AG09319 (cell line): Measurements from ENCODE around the gene RPS24.

ENCODE experiments used
- DNase-seq: peaks from one replicate; pipeline ENCODE4 v3.0.0-alpha.2; 2010; ENCODE audit warnings: low read depth; ENCODE audit errors: extremely low read depth
- CTCF ChIP-seq: IDR thresholded peaks from 2 replicates; pipeline ENCODE4 v1.5.1; 2011; ENCODE audit warnings: low read depth, mild to moderate bottlenecking, inconsistent platforms, low read length, moderate library complexity

The RPS24 gene

GRCh38 chr10:78038105-78038504, 4.4 kb downstream of the RPS24 start:
- no peak for TF ChIP-seq CTCF
- DNase-seq = no peak

GRCh38 chr10:78038791-78039547, 5.3 kb downstream of the RPS24 start:
- DNase-seq = no peak
- no peak for TF ChIP-seq CTCF

DNA sequence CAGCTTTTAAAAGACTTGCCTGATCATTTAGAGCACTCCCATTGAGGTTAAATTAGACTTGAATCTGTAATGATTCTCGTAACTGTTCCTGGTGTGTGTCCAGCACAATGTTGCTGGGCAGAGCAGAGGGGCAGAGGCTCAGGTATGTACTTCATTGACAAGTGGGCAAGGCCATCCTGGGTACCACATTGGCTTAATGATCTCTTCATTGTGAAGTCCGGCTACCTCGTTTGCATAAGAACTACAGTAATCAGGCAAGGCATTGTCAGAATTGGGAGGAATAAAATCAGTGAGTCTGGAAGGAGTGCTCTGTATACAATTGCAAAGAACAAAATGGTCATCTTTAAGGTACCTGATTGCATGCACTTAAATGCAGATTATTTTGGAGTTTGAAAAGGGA, 6.1 kb downstream of the RPS24 start:
- no peak for TF ChIP-seq CTCF
- no peak for DNase-seq

DNA sequence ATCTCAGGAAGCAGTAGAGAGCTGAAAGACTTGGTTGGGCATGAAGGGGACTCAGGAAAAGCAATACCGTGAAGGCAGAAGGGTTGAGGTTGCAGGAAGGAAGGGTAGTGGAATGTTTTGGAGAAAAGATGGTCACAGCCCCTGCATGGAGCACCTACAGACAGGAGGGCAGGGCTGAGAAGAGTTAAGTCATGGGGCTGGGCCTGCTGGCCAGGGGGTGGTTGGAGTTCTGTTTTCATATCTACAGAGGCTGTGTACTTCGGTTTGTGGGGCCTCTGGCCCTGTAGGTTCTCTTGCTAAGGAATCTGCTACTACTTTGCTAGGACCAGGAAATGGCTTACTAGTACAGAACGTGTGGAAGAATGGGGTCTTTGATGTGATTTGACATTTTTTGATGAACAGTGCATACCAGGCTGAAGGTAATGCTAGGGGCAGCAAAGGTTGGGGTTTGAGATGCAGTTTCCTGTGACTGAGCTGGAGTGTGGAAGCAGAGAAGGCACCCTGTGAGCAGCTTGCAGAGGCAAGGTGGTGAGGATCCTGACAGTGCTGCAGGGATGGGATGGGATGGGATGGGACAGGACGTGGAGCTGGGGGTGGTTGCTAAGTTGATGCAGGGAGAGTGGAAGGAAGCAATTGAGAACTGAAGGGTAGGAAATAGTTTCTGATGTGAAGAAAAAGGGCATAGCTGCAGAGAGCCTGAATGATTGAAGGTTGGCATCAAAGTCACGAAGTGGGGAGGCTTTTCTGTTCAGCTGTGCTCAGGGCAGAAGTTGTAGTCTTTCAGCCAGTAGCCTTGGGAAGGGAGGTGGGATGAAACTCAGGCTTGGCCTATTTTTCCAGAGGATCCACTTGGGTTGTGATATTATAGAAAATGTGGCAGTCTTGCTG, 7.8 kb downstream of the RPS24 start:
- TF ChIP-seq CTCF = no peak
- no peak for DNase-seq

DNA sequence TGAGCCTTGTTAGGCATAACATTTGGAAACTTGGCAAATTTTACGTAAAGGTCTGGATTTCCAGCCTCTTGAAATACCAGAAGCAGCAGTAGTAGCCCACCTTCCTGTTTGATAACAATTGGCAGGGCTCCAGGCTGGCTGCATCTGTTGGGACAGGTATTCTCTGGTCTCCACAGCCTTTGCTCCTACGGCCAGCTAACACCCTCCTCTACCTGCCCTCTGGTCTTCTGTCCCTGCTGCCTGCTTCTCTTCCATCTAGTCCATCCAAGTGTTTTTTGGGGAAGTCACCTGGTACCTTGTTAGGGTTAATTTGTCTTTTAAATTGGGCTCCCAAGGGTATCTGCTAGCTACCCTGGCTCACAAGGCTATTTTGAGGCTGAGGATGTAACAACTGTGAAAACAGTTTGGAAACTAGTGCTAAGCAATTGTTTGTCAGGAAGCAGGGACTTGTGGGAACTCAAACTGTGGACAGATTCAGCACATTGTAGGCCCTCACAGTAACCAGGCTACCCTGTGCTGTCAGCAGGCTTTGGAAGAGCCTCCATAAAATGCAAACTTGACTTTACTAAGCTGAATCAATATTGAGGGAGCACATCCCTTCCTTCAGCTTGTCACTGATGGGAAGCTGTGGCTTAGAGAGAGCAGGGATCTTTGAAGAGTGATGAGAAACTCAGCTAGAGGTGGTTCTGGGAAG, 8.5 kb downstream of the RPS24 start:
- no peak for TF ChIP-seq CTCF
- DNase-seq = no peak

GRCh38 chr10:78042752-78043104, 9.1 kb downstream of the RPS24 start:
- no peak for DNase-seq
- TF ChIP-seq CTCF = no peak

DNA sequence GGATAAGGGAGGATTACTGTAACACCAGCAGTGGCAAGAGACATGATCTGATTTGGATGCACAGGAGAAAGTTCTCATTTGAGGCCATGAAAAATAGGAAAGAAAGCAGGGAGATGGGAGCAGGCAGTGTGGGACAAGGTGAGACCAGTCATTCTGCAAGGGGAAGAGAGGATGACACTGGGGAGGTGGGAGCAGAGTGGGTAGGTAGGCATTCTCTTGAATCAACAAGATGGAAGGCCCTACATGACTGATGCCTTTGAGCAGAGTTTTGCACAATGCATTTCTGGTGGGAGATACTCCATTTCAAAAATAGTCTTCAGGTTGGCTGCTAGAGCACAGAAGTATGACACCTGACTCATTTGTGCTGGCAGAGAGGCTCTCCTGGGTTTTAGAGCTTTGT, 10.5 kb downstream of the RPS24 start:
- no peak for TF ChIP-seq CTCF
- no peak for DNase-seq
